Measurements from ENCODE around the gene TMEM98.

DNA sequence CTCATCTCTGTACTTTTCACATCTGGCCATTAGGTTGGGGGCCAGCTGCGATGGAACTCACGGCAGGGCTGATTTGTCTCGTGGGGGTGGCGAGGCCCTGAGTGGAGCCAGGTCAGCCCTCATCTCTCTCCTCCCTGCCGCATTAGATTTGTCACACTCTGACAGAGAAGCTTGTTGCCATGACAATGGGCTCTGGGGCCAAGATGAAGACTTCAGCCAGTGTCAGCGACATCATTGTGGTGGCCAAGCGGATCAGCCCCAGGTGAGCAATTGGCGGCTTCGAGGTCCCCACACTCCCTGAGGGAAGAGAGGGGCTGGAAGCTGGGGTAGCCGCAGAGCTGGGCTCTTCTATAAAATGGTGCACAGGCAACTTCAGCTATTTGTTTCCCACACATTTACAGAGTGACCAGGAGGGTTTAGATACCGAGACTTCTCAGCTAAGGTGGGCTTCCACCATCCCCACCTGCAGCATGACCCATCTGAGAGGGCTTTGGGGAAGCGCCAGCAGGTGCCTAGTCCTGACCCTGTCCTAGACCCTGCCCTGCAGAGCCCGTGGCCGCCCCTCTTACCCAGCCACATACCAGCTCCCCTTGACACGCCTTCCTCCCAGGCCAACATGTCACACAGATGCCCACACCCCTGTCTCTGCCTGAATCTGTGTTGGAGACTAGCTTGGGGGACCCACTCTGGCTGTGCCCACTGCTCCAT lies 8.4 kb downstream of the TMEM98 start:
- TF ChIP-seq, protein P1, sequence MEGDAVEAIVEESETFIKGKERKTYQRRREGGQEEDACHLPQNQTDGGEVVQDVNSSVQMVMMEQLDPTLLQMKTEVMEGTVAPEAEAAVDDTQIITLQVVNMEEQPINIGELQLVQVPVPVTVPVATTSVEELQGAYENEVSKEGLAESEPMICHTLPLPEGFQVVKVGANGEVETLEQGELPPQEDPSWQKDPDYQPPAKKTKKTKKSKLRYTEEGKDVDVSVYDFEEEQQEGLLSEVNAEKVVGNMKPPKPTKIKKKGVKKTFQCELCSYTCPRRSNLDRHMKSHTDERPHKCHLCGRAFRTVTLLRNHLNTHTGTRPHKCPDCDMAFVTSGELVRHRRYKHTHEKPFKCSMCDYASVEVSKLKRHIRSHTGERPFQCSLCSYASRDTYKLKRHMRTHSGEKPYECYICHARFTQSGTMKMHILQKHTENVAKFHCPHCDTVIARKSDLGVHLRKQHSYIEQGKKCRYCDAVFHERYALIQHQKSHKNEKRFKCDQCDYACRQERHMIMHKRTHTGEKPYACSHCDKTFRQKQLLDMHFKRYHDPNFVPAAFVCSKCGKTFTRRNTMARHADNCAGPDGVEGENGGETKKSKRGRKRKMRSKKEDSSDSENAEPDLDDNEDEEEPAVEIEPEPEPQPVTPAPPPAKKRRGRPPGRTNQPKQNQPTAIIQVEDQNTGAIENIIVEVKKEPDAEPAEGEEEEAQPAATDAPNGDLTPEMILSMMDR (IDR thresholded peaks at IDR 0.05 in 8 of 11, conservative IDR thresholded peaks at IDR 0.05 in 3 of 11), result no peak
- TF ChIP-seq POLR2AphosphoS5 (IDR thresholded peaks at IDR 0.05), result no peak
- no peak for TF ChIP-seq POLR2A (IDR thresholded peaks at IDR 0.05)

Data from spleen (tissue), 7 donors.